OCI-LY1 (cell line): Measurements from ENCODE around the gene SIK3.

Experiments
- H2AFZ ChIP-seq: fragments of 200-600 bp; sonication (generic), shearing (Covaris generic); 2 replicates; pipeline ENCODE4 v1.6.0; 2014; ENCODE audit warnings: antibody characterized with exemption, mild to moderate bottlenecking, low read length
- H3F3A ChIP-seq: fragments of 200-600 bp; sonication (generic), shearing (Covaris generic); 2 replicates; pipeline ENCODE4 v1.6.0; 2014; ENCODE audit warnings: mild to moderate bottlenecking, antibody characterized with exemption, low read length, moderate library complexity; ENCODE audit not compliant: insufficient read depth
- H3K27ac ChIP-seq: fragments of 200-600 bp; sonication (generic); 2 replicates; pipeline ENCODE4 v1.5.1; 2014; ENCODE audit warnings: low read length, mixed run types, mild to moderate bottlenecking, low read depth; ENCODE audit not compliant: poor library complexity, severe bottlenecking
- H3K27me3 ChIP-seq: fragments of 200-600 bp; sonication (generic); 2 replicates; pipeline ENCODE4 v1.6.0; 2014; ENCODE audit warnings: antibody characterized with exemption, mild to moderate bottlenecking, low read length, moderate library complexity; ENCODE audit not compliant: insufficient read depth
- H3K36me3 ChIP-seq: fragments of 200-600 bp; sonication (generic); 2 replicates; pipeline ENCODE4 v1.6.1; 2014; ENCODE audit warnings: mild to moderate bottlenecking, antibody characterized with exemption, low read length, moderate library complexity, mixed read lengths; ENCODE audit not compliant: insufficient read depth
- H3K4me1 ChIP-seq: fragments of 200-600 bp; sonication (generic); 2 replicates; pipeline ENCODE4 v1.5.1; 2014; ENCODE audit warnings: mild to moderate bottlenecking, low read length, moderate library complexity; ENCODE audit not compliant: insufficient read depth, severe bottlenecking
- H3K4me2 ChIP-seq: fragments of 200-600 bp; sonication (generic), shearing (Covaris generic); 2 replicates; pipeline ENCODE4 v1.6.1; 2014; ENCODE audit warnings: low read length
- H3K4me3 ChIP-seq: fragments of 200-600 bp; sonication (generic); 2 replicates; pipeline ENCODE4 v1.5.1; 2014; ENCODE audit warnings: low read length, low read depth, mild to moderate bottlenecking, mixed read lengths; ENCODE audit not compliant: poor library complexity, severe bottlenecking
- H3K79me2 ChIP-seq: fragments of 200-600 bp; shearing (Covaris generic); 2 replicates; pipeline ENCODE4 v1.6.1; 2016; ENCODE audit warnings: mixed run types, low read length, mixed read lengths; ENCODE audit not compliant: insufficient read depth
- H3K9ac ChIP-seq: fragments of 200-600 bp; sonication (generic), shearing (Covaris generic); 2 replicates; pipeline ENCODE4 v1.6.1; 2014; ENCODE audit warnings: mild to moderate bottlenecking, low read length, mixed read lengths
- H3K9me2 ChIP-seq: fragments of 200-600 bp; sonication (generic), shearing (Covaris generic); 2 replicates; pipeline ENCODE4 v1.6.1; 2014; ENCODE audit warnings: low read depth, mild to moderate bottlenecking, low read length, mixed read lengths
- H3K9me3 ChIP-seq: fragments of 200-600 bp; shearing (Covaris generic); 2 replicates; pipeline ENCODE4 v1.6.1; 2014; ENCODE audit warnings: low read length, mixed read lengths
- H4K20me1 ChIP-seq: fragments of 200-600 bp; sonication (generic), shearing (Covaris generic); 2 replicates; pipeline ENCODE4 v1.6.0; 2016; ENCODE audit warnings: mild to moderate bottlenecking, low read length; ENCODE audit not compliant: insufficient read depth
- EZH2 ChIP-seq: fragments of 200-600 bp; sonication (generic), shearing (Covaris generic); IDR thresholded peaks from 2 replicates; pipeline ENCODE4 v1.8.0; 2017; ENCODE audit warnings: borderline replicate concordance, mixed run types, mild to moderate bottlenecking, antibody characterized with exemption, low read length, moderate library complexity, mixed read lengths
- TF ChIP-seq, protein P1 (sequence below): fragments of 200-600 bp; sonication (generic), shearing (Covaris generic); IDR thresholded peaks from 2 replicates; pipeline ENCODE4 v1.5.1; 2017; ENCODE audit warnings: mild to moderate bottlenecking, antibody characterized with exemption, low read length, moderate library complexity, mixed read lengths

Gene SIK3

GRCh38 chr11:116862185-116862584 lies 236.0 kb downstream of the SIK3 start:
- no peaks in the 10 kb centered on the region for H3K4me1 ChIP-seq
- H3F3A ChIP-seq = no peaks in the 10 kb centered on the region
- no peak overlapping the region for H3K4me2 ChIP-seq
- H3K36me3 ChIP-seq = peaks cover 87% of the 10 kb centered on the region
- no peaks in the 10 kb centered on the region for H3K27me3 ChIP-seq
- H3K9me2 ChIP-seq = no peaks in the 10 kb centered on the region
- no peak overlapping the region for H3K27ac ChIP-seq
- TF ChIP-seq, protein P1, sequence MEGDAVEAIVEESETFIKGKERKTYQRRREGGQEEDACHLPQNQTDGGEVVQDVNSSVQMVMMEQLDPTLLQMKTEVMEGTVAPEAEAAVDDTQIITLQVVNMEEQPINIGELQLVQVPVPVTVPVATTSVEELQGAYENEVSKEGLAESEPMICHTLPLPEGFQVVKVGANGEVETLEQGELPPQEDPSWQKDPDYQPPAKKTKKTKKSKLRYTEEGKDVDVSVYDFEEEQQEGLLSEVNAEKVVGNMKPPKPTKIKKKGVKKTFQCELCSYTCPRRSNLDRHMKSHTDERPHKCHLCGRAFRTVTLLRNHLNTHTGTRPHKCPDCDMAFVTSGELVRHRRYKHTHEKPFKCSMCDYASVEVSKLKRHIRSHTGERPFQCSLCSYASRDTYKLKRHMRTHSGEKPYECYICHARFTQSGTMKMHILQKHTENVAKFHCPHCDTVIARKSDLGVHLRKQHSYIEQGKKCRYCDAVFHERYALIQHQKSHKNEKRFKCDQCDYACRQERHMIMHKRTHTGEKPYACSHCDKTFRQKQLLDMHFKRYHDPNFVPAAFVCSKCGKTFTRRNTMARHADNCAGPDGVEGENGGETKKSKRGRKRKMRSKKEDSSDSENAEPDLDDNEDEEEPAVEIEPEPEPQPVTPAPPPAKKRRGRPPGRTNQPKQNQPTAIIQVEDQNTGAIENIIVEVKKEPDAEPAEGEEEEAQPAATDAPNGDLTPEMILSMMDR = no peak
- TF ChIP-seq EZH2 = no peak
- no peak overlapping the region for H3K9ac ChIP-seq
- H4K20me1 ChIP-seq = no peaks in the 10 kb centered on the region
- H3K9me3 ChIP-seq = no peaks in the 10 kb centered on the region
- H3K79me2 ChIP-seq = no peaks in the 10 kb centered on the region
- no peak overlapping the region for H2AFZ ChIP-seq
- no peak overlapping the region for H3K4me3 ChIP-seq

GRCh38 chr11:116861539-116861938 lies 236.7 kb downstream of the SIK3 start:
- Histone ChIP-seq H3K9me3 (no peaks in the 10 kb centered on the region), H2AFZ (no peak overlapping the region), H3K4me1 (no peaks in the 10 kb centered on the region), H3K4me2 (no peak overlapping the region), H3K36me3 (peaks cover 87% of the 10 kb centered on the region), H3K79me2 (no peaks in the 10 kb centered on the region), H3K4me3 (no peak overlapping the region), H3K27me3 (no peaks in the 10 kb centered on the region), H3K9me2 (no peaks in the 10 kb centered on the region), H3K27ac (no peak overlapping the region), H3K9ac (no peak overlapping the region), H4K20me1 (no peaks in the 10 kb centered on the region), H3F3A (no peaks in the 10 kb centered on the region)
- TF ChIP-seq, protein P1 = no peak
- TF ChIP-seq EZH2 = no peak

DNA sequence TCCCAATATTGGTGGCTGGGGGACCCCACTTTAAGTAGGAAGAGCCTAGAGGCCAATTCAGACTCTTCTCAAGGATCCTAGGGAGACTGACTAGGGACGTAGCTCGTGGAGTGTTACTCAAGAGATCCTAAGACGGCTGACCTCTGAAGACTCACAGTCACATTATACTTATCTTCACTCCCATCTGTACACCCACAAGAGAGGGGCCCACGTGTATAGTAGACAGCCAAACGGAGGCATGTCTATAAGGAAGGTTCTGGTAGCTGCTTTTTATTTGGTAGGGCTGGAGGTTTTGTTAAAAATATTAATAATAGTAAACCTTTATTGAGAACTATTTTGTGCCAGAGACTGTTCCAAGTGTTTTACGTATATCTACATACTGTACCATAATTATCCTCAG lies 237.9 kb downstream of the SIK3 start:
- Histone ChIP-seq H4K20me1 (no peaks in the 10 kb centered on the region), H2AFZ (no peak overlapping the region), H3F3A (no peaks in the 10 kb centered on the region), H3K36me3 (peaks cover 89% of the 10 kb centered on the region), H3K79me2 (no peaks in the 10 kb centered on the region), H3K4me1 (no peaks in the 10 kb centered on the region), H3K4me3 (no peak overlapping the region), H3K9ac (no peak overlapping the region), H3K9me2 (no peaks in the 10 kb centered on the region), H3K27ac (no peak overlapping the region), H3K27me3 (no peaks in the 10 kb centered on the region), H3K9me3 (no peaks in the 10 kb centered on the region), H3K4me2 (no peak overlapping the region)
- TF ChIP-seq, protein P1 = no peak
- no peak for TF ChIP-seq EZH2
